Tibial nerve (tissue), 3 donors: Measurements from ENCODE around the gene DNAJC15.

Experiments
- POLR2A ChIP-seq, 2 donors: fragments of 450-650 bp; IDR thresholded peaks; one replicate each; pipeline ENCODE4 v1.6.1; 2017; ENCODE audit warnings: antibody characterized with exemption in 2 of 2, mild to moderate bottlenecking in 2 of 2, moderate library complexity in 2 of 2
- TF ChIP-seq, protein P1 (sequence below), 5 experiments: fragments of 200-600 bp in 3 of 5; fragments of 450-650 bp in 2 of 5; sonication (generic) in 3 of 5; IDR thresholded peaks; one replicate each; pipeline ENCODE4 v1.5.1; 2016 to 2019; ENCODE audit warnings: antibody characterized with exemption in 5 of 5, mild to moderate bottlenecking in 3 of 5, moderate library complexity in 2 of 5

DNA sequence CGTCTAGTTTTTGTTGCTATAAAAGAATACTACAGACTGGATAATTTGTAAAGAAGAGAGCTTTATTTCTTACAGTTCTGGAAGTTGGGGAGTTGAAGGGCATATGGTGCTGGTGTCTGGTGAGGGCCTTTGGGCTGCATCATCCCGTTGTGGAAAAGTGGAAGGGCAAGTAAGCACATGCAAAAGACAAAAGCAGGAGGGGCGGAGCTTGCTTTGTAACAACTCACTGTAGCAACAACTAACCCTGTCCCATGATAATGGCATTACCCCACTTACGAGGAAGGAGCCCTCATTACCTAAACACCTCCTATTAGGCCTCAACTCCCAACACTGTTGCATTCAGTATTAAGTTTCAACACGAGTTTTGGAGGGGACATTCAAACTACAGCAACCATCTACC lies 7.2 kb upstream of the DNAJC15 start:
- TF ChIP-seq, protein P1, sequence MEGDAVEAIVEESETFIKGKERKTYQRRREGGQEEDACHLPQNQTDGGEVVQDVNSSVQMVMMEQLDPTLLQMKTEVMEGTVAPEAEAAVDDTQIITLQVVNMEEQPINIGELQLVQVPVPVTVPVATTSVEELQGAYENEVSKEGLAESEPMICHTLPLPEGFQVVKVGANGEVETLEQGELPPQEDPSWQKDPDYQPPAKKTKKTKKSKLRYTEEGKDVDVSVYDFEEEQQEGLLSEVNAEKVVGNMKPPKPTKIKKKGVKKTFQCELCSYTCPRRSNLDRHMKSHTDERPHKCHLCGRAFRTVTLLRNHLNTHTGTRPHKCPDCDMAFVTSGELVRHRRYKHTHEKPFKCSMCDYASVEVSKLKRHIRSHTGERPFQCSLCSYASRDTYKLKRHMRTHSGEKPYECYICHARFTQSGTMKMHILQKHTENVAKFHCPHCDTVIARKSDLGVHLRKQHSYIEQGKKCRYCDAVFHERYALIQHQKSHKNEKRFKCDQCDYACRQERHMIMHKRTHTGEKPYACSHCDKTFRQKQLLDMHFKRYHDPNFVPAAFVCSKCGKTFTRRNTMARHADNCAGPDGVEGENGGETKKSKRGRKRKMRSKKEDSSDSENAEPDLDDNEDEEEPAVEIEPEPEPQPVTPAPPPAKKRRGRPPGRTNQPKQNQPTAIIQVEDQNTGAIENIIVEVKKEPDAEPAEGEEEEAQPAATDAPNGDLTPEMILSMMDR (IDR thresholded peaks at IDR 0.05) = no peak
- no peak for TF ChIP-seq POLR2A (IDR thresholded peaks at IDR 0.05)
